EH (cell line): Measurements from ENCODE around the gene SPTY2D1.
"Not testable (repeated sequence)": the region's sequence is repeated elsewhere in the genome, so short reads cannot be mapped to it uniquely, and the experiment has no call there.

Experiments used
- DNase-seq: peaks from one replicate; pipeline ENCODE4 v3.0.0-alpha.2; 2015; ENCODE audit warnings: low read depth

The SPTY2D1 gene, protein sequence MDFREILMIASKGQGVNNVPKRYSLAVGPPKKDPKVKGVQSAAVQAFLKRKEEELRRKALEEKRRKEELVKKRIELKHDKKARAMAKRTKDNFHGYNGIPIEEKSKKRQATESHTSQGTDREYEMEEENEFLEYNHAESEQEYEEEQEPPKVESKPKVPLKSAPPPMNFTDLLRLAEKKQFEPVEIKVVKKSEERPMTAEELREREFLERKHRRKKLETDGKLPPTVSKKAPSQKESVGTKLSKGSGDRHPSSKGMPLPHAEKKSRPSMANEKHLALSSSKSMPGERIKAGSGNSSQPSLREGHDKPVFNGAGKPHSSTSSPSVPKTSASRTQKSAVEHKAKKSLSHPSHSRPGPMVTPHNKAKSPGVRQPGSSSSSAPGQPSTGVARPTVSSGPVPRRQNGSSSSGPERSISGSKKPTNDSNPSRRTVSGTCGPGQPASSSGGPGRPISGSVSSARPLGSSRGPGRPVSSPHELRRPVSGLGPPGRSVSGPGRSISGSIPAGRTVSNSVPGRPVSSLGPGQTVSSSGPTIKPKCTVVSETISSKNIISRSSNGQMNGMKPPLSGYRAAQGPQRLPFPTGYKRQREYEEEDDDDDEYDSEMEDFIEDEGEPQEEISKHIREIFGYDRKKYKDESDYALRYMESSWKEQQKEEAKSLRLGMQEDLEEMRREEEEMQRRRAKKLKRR

DNA sequence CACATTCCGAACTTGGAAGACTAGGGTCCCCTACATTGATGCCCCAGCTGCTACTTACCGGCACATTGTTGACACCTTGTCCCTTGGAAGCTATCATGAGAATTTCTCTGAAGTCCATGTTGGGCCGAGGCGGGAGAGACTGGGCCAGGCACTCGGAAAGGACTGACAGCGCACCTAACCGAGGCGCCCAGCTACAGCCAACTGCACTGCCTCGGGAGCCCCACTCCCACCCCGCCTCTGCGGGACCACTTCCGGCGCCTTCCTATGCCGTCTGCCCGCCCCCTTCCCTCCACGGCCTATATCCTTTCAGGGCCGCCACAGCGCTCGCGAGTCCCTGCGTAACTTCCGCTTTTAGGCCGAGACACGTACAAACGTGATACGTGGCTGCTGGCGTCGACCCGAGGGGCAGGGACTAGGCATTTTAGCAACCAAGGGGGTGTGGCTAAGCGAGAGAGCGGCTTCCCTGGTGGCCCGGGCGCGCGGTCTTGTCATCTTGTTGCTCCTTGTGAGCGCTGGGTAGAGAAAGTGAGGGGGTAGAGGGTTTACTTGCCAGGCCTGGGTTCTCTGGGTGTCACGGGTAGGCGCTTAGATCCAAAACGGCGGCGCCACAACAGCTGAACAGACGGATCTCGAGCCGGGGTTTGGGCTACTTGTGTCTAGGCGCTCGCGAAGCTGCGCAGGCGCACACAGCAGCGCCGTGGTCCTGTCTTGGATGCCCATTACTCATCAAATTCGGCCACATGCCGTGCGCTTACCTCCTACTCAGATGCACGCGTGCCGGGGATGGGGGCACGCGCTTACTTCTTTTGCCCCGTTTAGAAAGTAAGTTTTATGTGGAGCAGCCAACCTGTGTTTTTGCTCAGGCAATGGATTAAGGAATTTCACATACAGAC lies at the start of gene SPTY2D1:
Gene SPTY2D1 (minus strand): TSS at position 203 of the 893 bp plus-strand sequence. CDS start 85 bp downstream, at position 118.
- peak; percentile 100 for DNase-seq

DNA sequence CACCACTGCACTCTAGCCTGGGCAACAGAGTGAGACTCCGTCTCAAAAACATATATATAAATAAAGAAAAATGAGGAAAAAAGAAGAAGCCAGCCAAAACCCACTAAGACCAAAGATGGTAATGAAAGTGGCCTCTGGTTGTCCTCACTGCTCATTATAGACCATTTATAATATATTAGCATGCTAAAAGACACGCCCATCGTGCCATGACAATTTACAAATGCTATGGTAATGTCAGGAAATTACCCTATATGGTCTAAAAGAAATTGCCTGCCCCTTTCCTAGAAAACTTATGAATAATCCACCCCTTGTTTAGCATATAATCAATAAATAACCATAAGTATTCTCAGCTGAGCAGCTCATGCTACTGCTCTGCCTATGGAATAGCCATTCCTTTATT lies 48.3 kb upstream of the SPTY2D1 start:
- DNase-seq: no peak

DNA sequence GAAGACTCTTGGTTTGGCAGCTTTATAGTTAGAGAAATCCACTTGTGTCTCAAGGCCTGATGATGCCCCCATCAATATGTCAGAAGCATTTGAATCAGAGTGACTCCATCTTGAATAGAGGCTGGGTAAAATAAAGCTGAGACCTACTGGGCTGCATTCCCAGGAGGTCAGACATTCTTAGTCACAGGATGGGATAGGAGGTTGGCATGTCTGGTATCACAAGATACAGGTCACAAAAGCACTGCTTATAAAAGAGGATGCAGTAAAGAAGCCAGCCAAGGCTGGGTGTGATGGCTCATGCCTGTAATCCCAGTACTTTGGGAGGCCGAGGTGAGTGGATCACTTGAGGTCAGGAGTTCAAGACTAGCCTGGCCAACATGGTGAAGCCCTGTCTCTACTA lies 47.8 kb upstream of the SPTY2D1 start:
- DNase-seq: peak; percentile 35

DNA sequence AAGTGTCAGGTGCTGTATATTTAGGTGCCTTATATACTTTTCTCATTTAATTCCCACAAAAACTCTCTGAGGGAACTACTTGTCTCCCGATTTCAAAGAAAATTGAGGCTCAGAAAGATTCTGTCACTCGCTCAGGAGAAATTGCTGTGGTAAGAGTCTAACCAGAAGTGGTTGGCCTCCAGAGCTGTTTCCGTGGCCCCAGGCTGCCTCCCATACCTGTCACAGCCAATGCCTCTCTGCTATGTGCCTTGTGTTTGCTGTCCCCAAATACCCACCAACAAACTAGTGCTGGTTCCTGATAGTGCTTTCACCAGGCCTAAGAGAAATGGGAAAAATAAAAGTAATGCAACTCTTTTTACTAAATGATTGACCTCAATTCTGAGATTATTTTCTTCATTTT lies 43.4 kb upstream of the SPTY2D1 start:
- DNase-seq: no peak

DNA sequence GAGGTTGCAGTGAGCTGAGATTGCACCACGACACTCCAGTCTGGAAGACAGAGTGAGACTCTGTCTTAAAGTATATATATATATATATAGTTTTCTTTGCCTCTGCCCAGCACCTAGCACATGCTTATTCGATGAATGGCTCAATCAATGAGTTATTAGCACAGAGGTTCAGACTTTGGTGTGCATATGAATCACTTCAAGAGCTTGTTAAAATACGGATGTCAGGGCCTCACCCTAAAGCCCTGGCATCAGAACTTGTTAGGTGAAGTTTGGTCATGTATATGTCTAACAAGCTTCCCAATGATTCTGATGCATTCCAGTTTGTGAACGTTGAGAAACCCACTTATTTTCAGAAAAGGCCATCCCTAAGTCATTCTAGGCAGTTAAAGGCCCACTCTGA lies 42.7 kb upstream of the SPTY2D1 start:
- no peak for DNase-seq

DNA sequence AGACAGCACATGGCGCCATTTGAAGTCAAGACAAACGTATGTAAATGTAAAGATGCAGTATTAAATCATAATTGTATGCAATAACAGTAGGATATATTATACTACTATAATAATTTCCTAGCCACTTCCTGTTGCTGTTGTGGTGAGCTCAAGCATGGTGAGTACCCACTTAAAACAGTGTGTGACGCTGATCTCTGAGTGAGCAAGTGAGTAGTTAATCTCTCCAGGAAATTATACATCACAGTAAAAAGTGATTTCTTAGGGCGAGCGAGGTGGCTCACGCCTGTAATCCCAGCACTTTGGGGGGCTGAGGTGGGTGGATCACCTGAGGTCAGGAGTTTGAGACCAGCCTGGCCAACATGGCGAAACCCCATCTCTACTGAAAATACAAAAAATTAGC lies 38.1 kb upstream of the SPTY2D1 start:
- not testable (repeated sequence) for DNase-seq

DNA sequence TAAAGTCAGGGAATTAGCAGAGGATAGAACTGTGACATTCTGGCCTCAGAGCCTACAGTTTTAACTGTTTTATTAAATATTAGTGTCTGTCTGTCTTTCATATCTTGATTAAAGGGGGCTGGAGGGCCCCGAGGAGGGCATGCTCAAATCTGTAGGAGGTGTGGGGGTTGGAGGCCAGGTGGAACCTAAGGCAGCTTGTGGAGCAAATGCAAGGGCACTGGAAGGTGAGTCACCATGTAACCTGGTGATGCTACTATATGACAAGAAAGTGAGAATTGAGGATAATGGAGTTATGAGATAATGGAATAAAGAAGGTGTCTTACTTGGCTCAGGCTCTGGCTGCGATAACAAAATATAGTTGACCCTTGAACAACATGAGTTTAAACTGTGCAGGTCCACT lies 37.1 kb upstream of the SPTY2D1 start:
- DNase-seq: no peak

DNA sequence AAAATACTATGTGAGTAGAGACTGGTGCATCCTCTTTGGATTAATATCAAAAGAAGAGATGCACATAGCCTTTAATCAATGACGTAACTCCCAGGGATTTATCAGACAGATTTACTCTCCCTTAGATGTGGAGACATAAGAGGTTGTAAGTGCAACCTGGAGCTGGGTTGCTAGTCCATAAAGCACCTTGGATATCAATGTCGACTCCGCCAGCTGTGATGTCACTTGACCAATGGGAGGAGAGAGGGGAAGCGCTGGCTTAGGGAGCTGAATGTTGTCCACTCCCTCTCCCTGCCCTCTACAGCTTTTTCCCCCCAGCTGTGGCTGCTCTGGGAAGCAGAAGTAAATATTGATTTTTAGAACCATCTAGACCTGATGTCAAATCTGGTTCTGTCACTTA lies 35.6 kb upstream of the SPTY2D1 start:
- DNase-seq: no peak

DNA sequence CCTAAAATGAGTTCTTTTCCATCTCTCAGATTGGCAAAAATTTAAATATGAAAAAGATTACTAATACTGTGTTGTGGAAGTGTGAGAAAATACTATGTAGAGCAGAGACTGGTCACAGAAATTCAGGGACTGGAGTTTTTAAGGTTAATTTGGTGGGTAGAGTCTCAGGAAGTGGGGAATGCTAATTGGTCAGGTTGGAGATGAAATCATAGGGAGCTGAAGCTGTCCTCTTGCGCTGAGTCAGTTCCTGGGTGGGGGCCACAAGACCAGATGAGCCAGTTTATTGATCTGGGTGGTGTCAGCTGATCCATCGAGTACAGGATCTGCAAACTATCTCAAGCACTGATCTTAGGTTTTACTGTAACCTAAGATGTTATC lies 35.1 kb upstream of the SPTY2D1 start:
- peak; percentile 11 for DNase-seq

DNA sequence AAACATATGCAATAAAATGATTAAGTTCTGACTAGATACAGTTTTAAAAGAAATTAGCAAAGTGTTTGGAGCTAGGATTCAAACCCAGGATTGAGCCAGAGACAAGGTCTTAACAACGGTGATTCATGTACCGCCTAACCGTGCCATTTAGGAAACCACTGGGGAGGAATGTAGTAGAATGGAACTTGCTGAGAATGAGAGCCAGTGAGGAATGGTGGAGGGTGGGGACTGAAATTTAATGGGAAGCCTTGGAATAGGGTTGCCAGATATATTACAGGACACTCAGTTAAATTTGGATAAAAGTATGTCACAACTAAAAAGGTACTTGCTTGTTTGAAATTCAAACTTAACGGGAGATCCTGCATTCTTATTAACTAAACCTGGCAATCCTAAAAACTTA lies 34.0 kb upstream of the SPTY2D1 start:
- DNase-seq: peak; percentile 17

DNA sequence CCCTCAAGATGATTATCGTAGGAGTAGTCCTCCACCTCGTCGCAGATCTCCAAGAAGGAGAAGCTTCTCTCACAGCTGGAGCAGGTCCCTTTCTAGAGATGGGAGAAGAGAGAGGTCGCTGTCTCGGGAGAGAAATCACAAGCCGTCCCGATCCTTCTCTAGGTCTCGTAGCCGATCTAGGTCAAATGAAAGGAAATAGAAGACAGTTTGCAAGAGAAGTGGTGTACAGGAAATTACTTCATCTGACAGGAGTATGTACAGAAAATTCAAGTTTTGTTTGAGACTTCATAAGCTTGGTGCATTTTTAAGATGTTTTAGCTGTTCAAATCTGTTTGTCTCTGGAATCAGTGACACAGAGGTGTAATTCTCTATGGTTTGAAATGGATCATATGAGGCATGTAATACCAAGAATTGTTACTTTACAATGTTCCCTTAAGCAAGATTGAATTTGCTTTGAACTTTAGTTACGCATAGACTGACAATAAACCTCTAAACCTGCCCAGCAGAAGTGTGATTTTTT lies 31.3 kb upstream of the SPTY2D1 start:
- DNase-seq: not testable (repeated sequence)

DNA sequence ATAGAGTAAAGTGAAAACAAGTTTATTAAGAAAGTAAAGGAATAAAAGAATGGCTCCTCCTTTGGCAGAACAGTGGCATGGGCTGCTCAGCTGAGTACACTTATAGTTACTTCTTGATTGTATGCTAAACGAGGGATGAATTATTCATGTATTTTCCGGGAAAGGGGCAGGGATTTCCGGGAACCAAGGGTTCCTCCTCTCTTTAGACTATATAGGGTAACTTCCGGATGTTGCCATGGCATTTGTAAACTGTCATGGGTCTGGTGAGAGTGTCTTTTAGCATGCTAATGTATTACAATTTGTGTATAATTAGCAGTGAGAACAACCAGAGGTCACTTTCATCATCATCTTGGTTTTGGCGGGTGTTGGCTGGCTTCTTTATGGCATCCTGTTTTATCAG lies 23.5 kb upstream of the SPTY2D1 start:
- no peak for DNase-seq

DNA sequence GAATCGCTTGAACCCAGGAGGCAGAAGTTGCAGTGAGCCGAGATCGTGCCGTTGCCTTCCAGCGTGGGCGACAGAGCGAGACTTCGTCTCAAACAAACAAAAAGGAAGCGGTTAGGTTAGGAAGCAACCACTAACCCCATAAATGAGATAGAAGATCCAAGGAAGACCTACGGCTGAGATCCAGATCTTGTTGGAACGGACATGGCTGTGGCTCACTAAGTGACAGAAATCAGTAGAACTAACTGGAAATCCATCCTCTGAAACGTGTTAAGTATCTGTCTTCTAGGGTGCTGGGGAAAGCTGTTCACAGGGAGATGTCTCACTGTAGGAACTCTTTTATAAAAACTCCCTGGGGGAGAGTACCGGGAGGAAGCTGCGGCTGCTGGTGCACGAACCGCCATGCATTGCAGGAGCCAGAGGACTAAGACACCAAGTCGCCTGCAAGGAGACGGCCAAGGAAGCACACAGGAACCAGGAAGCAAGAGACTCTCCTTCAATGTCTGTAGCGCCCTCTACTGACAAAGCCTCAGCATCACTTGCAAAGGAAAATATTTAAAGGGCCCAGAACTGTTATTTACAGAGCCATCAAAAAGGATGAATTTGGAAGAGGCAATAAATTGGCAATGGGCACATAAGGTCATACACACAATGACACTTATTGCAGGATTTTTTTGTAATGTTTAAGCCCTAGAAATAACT lies 16.9 kb upstream of the SPTY2D1 start:
- DNase-seq: peak; percentile 67

DNA sequence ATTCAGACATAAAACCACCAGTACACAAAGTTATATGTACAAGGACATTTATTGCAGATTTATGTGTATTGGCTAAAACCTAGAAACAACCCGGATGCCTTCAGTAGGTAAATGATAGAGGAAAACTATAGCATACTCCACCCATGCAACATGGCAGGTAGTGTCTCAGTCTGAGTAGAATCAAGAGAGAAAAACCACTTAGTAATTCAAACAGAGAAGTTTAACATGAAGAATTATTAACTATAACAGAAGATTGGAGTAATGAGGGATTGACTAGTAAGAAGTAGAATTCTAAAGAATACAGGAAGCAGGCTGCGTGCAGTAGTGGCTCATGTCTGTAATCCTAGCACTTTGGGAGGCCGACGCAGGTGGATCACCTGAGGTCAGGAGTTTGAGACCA lies 16.2 kb upstream of the SPTY2D1 start:
- DNase-seq: no peak

DNA sequence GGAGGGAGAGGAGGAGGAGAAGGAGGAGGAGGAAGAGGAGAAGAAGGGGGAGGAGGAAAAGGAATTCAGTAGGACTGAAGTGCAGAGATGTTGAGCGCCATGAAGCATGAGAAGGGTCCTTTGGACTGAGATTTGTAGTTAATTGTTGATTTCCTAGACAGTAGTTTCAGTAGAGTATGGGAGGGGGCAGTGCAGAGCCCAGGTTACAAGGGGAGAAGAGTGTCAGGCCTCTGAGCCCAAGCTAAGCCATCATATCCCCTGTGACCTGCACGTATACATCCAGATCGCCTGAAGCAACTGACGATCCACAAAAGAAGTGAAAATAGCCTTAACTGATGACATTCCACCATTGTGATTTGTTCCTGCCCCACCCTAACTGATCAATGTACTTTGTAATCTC lies 8.9 kb upstream of the SPTY2D1 start:
- DNase-seq: not testable (repeated sequence)

DNA sequence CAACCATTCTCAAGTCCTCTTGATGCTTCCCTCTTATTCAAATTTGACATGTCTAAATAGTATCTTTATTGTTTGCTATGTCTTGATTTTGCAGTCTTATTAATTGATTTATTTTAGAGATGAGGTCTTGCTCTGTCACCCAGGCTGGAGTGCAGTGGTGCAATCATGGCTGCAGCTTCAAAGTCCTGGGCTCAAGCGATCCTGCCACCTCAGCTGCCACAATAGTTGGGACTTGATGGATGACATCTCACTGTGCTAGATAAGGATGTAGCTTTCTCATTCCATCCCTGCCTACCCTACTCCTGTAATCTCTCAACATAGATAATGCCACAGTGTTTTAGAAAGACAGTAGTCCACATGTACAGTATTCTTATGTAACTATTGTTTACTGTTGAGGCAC lies 7.5 kb upstream of the SPTY2D1 start:
- DNase-seq: no peak

DNA sequence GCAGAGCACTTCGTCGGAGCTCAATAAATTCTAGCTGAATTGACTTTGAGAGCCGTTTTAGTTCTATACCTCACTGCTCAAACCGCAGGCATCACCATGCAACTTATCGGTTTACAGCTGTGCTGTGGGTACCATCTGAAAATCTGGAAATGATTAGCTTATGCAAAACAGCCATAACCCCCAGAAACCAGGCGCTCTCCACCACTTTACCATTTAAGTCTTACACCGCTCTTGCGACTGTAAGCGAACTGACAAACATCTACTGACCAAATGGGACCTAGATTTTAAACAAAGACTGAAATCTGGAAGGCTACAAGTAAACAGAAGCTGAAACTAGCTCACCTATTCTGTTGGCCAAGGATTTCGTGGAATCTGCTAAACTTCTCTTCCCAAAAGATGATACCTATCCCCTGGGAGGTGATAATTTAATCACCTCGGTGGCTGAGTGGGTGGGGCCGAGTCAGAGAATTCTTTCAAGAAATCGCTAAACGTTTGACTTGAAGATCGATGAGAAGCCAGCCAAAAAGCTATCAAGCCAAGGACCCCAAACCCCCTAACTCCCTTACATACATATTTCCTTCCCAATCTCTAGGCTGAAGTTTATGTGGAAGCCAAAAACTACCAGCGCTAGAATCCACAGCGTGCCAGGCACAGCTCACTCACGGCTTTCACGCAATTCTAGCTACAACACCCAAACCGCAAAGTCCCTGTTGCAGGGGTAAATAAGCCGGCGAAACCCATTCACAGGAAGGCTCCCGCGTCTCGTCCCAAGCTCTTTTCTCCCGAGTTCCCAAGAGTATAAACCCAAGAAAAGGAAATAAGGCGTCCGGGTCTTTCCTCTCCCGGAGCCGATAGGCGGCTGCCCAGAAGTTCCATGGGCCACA lies 644 bp downstream of the SPTY2D1 start:
- peak; percentile 58 for DNase-seq

DNA sequence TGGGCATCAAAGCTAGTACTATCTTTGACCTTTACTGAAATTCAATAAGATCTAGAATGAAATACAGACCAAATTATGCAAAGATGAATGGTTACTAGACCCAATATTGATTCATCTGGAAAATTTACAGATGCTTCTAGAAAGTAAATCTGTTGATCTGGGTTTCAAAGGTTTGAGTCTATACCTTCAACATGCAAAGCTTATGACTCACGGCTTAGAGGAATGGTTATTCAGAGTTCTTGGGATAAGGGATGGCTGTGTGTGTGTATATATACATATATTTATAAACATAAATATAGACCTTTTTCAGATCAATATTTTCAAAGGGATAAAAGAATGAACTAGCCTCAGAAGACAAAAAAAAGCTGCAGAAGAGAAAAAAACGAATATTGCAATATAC lies 1.3 kb downstream of the SPTY2D1 start:
- DNase-seq: no peak

DNA sequence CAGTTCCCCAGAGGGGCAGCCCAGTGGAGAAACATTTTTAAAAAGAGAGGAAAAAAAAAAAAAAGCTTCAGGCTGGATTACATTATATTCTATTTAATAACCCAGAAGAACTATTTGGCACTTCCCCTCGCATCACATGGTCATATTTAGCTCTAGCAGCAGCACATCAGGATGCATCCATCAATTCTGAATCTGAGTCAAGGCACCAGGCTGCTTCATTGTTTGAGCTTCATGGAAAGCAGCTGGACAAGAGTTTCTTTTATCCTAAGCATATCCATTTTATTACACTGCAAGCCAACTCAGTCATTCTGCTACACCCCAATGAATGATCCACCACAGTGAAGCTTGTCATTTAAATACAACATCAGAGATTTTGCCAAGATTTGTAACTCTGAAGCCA lies 10.0 kb downstream of the SPTY2D1 start:
- DNase-seq: no peak

DNA sequence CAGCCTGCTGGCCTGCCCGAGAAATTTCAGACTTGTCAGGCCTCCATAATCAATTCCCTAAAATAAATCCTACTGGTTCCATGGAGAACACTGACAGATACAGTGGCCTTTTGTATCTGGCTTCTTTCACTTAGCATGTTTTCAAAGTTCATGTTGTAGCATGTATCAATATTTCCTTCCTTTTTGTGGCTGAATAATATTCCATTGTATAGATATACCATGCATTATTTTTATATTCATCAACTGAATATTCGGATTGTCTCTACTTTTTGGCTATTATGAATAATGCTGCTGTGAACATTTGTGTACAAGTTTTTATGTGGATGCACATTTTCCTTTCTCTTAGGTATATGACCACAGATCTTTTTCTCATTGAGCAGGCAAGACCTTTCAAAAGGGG lies 10.4 kb downstream of the SPTY2D1 start:
- DNase-seq: no peak
